ENCODE measurements around the gene TMEM272. TPM values are rescaled to one million over a fixed set of nuclear protein-coding genes. Genes with fewer than 3 reads are reported as not detected.

TMEM272 gene
- total RNA-seq, 1 experiment from 2014 or later, result 0.15 TPM

DNA sequence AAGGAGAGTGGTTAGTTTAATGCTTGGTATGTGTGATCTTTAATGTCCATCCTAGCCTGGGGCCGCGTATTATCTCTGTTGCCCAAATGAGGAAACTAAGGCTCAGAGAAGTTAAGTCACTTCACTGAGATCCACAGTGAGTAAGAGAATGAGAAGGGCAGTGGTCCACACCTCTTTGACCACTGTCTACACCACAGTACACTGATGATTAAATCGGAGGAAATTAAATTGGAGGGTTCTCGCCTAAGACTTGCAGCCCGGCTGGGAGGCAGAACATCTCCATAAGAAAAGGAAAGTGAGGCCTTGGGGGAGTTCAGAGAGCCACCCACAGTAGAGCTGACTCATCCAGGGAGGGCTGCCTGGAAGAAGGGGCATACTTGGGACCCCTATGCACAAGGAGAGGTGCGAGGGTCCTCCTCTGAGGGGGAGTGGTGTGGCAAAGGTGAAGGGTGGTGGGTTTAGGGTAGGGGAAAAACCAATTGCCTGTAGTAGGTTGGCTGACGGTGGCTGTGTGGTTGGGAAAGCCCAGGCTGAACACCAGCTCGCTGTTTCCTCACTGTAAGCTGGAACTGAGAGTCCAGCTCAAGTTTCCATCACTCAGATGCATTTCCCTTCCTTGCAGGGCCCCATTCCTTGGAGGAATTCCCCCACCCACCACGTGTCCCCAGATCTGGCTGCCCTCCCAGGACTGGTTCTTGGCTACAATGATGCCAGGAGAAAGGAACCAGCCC lies 26.0 kb downstream of the TMEM272 start:
- ChIA-PET POLR2A (no interaction called here), CTCF (no interaction called here)
- TF ChIP-seq TCF7L2 (IDR thresholded peaks at IDR 0.05; ENCODE audit: low read depth, low read length), result no peak
- no peak for TF ChIP-seq SIN3A (IDR thresholded peaks at IDR 0.05; ENCODE audit: borderline replicate concordance, insufficient read depth, low read depth, low read length)
- TF ChIP-seq, protein P1, sequence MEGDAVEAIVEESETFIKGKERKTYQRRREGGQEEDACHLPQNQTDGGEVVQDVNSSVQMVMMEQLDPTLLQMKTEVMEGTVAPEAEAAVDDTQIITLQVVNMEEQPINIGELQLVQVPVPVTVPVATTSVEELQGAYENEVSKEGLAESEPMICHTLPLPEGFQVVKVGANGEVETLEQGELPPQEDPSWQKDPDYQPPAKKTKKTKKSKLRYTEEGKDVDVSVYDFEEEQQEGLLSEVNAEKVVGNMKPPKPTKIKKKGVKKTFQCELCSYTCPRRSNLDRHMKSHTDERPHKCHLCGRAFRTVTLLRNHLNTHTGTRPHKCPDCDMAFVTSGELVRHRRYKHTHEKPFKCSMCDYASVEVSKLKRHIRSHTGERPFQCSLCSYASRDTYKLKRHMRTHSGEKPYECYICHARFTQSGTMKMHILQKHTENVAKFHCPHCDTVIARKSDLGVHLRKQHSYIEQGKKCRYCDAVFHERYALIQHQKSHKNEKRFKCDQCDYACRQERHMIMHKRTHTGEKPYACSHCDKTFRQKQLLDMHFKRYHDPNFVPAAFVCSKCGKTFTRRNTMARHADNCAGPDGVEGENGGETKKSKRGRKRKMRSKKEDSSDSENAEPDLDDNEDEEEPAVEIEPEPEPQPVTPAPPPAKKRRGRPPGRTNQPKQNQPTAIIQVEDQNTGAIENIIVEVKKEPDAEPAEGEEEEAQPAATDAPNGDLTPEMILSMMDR (IDR thresholded peaks at IDR 0.05), result no peak
- TF ChIP-seq REST (IDR thresholded peaks at IDR 0.05; ENCODE audit: insufficient read depth in 1 of 2, low read depth in 2 of 2, low read length in 1 of 2), result no peak
- TF ChIP-seq POLR2AphosphoS5 (IDR thresholded peaks at IDR 0.05; ENCODE audit: low read depth, low read length), result no peak
- Histone ChIP-seq H3K4me1 (ENCODE audit: control insufficient read depth, insufficient read depth, low read length) (no peaks in the 10 kb centered on the region), H3K27me3 (ENCODE audit: control insufficient read depth, insufficient read depth, low read length) (no peaks in the 10 kb centered on the region), H3K4me3 (ENCODE audit: low read depth in 2 of 2, low read length in 2 of 2) (no peak overlapping the region), H3K27ac (ENCODE audit: low read length) (no peak overlapping the region), H3K36me3 (ENCODE audit: control insufficient read depth, insufficient read depth, low read length) (no peaks in the 10 kb centered on the region), H3K9me3 (ENCODE audit: control insufficient read depth, insufficient read depth, low read depth, low read length) (no peaks in the 10 kb centered on the region)
- BruUV-seq (replicated peaks), result no TSS peak
- in situ Hi-C loops (cut with HindIII; ENCODE audit: low pct_unique_long_range_greater_than_20kb, low sequenced_read_pairs) (no loop called here), intact Hi-C loops (cut with micrococcal nuclease; ENCODE audit: unreplicated experiment) (no loop called here)
- no peak for ATAC-seq
- no peak for DNase-seq (ENCODE audit: low read depth, low spot score)

GRCh38 chr13:51818276-51818675 lies 26.7 kb downstream of the TMEM272 start:
- Histone ChIP-seq H3K27ac (ENCODE audit: low read length) (no peak overlapping the region), H3K4me1 (ENCODE audit: control insufficient read depth, insufficient read depth, low read length) (no peaks in the 10 kb centered on the region), H3K4me3 (ENCODE audit: low read depth in 2 of 2, low read length in 2 of 2) (no peak overlapping the region), H3K27me3 (ENCODE audit: control insufficient read depth, insufficient read depth, low read length) (no peaks in the 10 kb centered on the region), H3K36me3 (ENCODE audit: control insufficient read depth, insufficient read depth, low read length) (no peaks in the 10 kb centered on the region), H3K9me3 (ENCODE audit: control insufficient read depth, insufficient read depth, low read depth, low read length) (no peaks in the 10 kb centered on the region)
- intact Hi-C loops (cut with micrococcal nuclease; ENCODE audit: unreplicated experiment), result no loop called here
- in situ Hi-C loops (cut with HindIII; ENCODE audit: low pct_unique_long_range_greater_than_20kb, low sequenced_read_pairs), result no loop called here
- ChIA-PET CTCF (interaction anchor here (0.6 kb wide), 1 partner anchor 697 kb away, joined by 4 read pairs; no protein-coding TSS in a partner anchor), POLR2A (no interaction called here)
- ATAC-seq (no peak), DNase-seq (ENCODE audit: low read depth, low spot score) (no peak)
- no TSS peak for BruUV-seq (replicated peaks)
- no peak for TF ChIP-seq SIN3A (IDR thresholded peaks at IDR 0.05; ENCODE audit: borderline replicate concordance, insufficient read depth, low read depth, low read length)
- TF ChIP-seq, protein P1 (IDR thresholded peaks at IDR 0.05), result no peak
- no peak for TF ChIP-seq POLR2AphosphoS5 (IDR thresholded peaks at IDR 0.05; ENCODE audit: low read depth, low read length)
- no peak for TF ChIP-seq REST (IDR thresholded peaks at IDR 0.05; ENCODE audit: insufficient read depth in 1 of 2, low read depth in 2 of 2, low read length in 1 of 2)
- TF ChIP-seq TCF7L2 (IDR thresholded peaks at IDR 0.05; ENCODE audit: low read depth, low read length), result no peak

Data from Panc1 (cell line).